OCI-M1 (cell line): Measurements from ENCODE around the gene AP4M1.

ENCODE experiments used
- DNase-seq: peaks from one replicate; lab custom pipeline; 2025; lab: John Stamatoyannopoulos, UW

AP4M1 gene

DNA sequence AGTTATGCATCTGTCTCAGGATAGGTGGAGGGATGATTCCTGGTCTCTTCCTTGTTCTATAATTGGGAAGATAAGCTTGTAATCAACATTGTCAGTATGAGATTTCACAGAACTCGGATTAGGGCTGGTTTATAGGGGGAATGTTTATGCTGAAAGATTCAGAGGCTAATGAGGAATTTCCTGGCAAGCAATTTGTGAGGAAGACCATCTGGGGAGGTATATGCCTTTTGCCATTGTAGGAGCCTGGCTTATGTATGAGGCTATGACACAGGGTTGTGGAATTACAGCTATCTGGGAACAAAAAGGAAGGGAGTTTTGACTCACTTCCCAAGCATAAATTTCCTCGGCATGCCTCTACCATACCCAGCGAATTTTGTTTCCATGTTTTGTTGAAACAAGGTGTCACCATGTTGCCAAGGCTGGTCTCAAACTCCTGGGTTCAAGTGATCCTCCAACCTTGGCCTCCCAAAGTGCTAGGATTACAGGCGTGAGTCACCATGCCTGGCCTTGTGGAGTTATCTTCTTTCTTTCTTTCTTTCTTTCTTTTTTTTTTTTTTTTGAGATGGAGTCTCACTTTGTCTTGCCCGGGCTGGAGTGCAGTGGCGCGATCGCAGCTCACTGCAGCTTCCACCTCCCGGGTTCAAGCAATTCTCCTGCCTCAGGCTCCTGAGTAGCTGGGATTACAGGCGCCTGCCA lies 14.2 kb upstream of the AP4M1 start:
- DNase-seq = no peak

DNA sequence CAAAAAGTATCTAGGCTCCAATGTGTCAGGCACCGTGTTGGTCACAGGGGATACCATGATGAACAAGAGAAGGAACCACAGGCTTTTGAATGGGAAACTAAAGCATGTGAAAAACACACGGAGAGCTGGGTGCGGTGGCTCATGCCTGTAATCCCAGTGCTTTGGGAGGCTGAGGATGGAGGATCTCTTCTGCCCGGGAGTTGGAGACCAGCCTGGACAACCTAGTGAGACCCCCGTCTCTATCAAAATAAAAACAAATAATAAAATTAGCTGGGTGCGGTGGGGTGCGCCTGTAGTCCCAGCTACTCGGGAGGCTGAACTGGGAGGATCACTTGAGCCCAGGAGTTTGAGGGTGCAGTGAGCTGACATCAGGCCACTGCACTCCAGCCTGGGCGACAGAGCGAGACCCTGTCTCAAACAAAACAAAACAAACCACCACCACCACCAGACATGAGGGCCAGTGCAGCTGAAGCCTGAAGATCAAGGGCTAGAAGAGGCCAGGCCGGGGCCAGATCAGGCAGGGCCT lies 13.3 kb upstream of the AP4M1 start:
- no peak for DNase-seq

DNA sequence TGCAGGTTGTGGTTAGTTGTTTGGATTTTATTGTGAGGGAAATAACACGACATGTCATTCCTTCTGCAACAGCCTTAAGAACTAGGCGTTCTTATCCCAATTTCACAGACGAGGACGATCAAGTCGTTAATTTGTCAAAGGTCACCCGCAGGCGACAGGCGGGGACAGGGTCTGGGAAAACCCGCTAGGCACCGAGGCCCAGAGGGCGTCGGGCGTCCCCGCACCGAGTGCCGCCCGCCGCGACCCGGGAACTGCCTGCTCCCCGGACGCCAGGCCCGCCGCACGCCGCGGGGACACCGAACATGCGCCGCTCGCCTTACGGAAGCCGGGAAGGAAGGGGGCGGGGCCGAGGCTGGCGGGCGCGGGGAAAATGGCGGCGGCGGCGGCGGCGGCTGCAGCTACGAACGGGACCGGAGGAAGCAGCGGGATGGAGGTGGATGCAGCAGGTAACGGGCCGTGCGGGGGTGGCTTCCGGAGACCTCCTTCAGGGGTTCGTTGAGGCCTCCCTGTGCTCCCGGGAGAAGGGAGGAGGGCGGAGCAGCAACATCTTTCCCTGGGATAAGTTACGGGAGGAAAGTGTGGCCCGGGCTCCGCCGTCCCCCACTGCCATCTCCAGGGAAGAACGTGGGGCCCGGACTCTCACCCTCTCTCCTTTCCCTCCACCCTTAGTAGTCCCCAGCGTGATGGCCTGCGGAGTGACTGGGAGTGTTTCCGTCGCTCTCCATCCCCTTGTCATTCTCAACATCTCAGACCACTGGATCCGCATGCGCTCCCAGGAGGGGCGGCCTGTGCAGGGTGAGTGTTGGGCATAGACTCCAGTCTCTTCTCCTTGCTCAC lies 12.6 kb upstream of the AP4M1 start, which contains the start of gene COPS6:
Gene COPS6, plus strand, starts transcription at position 349 of the 837 bp plus-strand sequence. Its CDS starts 22 bp downstream, at position 371.
- peak; percentile 89 for DNase-seq

DNA sequence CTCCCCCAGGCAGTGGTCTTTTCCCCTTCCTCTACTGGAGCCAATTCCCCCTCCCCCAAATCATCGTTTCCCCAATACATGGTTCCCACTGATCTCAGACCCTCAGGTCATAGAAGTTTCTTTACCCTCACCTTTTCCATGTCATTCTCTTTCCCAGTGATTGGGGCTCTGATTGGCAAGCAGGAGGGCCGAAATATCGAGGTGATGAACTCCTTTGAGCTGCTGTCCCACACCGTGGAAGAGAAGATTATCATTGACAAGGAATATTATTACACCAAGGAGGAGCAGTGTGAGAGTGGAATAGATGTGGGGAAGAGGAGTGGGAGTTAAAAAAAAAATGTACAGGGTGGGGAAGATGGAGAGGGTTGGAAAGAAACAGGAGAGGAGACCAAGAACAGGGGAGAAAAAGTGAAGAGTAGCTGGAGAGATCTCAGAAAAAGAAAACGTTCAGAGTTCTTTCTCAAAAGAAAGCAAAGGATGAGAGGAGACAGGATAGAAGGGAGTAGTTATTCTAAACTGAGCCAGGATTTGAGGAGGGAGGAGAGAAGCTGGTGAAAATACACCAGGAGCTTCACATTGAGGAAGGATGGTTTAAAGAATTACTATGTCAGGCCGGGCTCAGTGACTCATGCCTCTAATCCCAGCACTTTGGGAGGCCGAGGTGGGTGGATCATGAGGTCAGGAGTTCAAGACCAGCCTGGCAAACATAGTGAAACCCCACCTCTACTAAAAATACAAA lies 11.8 kb upstream of the AP4M1 start:
- DNase-seq = no peak

DNA sequence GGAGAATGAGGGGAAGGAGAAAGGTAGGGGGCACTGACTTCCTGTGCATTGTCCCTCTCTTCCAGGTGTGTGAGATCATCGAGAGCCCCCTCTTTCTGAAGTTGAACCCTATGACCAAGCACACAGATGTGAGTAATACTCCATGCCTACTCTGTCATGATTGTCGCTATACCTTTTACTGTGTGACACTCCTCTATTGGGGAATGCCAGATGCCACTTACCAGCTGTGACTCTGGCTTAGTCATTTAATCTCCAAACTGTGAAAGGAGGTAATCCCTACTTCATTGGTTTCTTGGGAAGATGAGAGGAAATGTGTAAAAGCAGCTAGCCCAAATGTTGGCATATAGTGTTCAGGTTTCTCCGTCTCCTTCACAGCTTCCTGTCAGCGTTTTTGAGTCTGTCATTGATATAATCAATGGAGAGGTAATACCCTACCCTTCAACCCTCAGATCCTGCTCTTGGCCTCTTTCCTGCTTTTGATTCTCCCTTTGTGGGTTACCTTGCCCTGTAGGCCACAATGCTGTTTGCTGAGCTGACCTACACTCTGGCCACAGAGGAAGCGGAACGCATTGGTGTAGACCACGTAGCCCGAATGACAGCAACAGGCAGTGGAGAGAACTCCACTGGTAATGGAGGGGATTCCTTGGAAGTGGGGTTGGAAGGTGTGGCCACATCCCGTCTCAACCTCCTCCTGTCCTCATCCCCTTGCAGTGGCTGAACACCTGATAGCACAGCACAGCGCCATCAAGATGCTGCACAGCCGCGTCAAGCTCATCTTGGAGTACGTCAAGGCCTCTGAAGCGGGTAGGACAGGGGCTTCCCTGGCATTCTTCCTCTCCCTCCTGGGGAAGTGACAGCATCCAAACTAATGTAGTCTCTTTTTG lies 10.7 kb upstream of the AP4M1 start:
- no peak for DNase-seq

DNA sequence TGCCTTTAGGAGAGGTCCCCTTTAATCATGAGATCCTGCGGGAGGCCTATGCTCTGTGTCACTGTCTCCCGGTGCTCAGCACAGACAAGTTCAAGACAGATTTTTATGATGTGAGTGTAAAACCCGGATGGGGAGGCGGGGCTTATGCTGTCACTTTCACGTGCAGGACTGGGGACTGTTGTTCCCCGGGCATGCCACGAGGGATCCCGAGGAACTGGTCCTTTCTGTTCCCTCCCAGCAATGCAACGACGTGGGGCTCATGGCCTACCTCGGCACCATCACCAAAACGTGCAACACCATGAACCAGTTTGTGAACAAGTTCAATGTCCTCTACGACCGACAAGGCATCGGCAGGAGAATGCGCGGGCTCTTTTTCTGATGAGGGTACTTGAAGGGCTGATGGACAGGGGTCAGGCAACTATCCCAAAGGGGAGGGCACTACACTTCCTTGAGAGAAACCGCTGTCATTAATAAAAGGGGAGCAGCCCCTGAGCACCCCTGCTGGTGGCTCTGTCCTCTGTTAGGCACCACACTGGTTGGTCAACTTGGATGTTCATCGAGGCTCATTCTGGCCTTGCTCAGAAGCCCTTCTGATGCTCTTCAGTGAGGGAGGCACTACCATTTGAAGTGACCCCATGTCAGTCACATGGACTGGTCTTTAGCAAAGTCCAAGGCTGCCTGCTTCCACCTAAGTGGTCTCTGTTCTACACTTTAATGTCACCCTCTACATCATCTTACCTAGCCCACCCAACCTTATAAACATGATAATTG lies 9.8 kb upstream of the AP4M1 start:
- peak; percentile 51 for DNase-seq

DNA sequence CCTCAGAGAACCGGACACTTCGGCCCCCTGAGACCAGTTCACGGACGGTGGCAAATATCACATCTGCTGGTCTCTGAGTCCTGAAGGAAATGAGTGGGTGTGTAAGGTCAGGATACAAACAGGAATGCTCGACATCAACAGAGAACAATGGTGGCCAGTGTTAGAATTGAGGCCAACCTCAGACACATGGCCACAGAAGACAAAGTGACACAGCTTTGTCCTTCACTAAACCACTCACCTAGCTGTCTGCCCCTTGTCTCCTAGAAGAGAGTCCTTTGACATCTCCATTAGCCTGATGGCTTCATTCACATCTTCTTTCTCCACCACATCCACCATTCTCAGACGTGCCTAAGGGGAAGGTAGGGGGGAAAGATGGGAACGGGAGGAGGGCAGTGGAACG lies 8.4 kb upstream of the AP4M1 start:
- no peak for DNase-seq

DNA sequence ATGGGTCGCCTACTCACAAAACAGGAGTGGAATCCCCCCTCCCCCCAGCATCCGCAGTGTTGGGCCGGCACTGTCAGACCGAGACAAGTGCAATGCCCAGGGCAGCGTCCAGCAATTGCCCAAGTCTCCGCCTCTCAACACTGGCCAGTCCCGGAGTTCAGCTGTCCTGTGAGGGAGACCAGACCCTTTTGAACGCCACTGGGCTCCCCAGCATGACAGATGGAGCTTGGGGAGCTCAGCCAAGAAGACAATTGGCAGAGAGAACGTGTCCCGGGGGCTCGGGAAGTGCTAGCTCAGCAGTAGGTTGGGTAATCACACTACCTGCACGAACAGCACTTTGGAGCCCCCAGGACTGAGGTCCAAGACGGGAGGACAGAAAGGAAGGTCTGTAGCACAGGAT lies 7.9 kb upstream of the AP4M1 start:
- DNase-seq = no peak

DNA sequence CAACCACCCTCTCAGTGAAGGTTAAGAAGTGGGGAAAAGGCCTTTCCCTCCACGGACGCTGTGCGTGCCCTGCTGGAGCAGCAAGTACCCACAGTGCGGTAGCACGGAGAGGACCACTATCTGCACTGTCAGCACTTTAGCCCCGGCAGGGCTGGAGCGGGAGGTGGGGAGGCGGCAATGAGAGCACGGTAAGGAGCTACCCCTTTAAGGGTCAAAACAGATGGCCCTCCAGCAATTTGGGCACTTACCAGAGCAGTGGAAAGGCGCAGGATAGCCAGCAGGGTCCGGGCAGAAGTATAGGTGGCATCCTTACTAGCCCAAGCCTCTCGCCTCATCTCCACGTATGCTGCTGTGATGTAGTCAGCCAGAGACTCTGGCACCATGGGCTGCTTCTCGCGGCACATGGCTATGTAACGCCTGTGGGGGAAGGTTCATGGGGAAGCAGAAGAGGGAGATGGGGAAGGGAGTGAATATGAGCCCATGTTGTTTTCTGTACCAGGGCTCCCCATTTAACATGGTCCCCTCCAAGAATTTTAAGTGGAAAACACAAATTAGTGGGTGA lies 7.4 kb upstream of the AP4M1 start:
- no peak for DNase-seq

DNA sequence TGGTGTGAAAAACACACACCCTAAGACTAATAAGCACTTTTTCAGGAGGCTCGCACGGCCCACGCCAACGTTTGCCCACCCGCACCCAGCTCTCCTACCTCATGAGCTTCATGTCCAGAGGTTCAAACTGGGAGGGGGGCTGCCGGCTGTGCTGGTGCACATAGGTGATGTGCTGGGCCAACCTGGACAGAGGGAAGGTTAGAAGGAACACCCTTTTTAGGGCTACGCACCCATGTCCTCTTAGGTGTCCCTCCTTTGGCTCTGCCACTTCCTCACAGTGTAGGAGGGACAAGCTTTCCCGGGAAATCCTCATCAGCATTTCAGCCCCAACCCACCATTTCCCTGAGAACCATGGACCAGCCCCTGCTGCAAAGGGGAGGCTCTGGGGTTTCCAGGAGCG lies 6.2 kb upstream of the AP4M1 start:
- DNase-seq = no peak

DNA sequence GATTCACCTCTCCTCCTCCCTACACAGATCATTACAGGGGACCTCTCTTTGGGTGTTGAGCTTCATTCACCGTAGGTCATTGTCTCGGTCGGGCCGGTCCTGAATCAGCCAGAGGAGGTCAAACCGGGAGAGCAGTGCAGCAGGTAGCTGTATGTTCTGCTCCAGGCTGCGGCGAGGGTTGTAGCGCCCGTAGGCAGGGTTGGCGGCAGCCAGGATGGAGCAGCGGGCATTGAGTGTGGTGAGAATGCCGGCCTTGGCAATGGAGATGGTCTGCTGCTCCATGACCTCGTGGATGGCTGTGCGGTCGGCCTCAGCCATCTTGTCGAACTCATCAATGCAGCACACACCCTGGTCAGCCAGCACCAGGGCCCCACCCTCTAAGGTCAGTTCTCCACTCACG lies 5.7 kb upstream of the AP4M1 start:
- no peak for DNase-seq

DNA sequence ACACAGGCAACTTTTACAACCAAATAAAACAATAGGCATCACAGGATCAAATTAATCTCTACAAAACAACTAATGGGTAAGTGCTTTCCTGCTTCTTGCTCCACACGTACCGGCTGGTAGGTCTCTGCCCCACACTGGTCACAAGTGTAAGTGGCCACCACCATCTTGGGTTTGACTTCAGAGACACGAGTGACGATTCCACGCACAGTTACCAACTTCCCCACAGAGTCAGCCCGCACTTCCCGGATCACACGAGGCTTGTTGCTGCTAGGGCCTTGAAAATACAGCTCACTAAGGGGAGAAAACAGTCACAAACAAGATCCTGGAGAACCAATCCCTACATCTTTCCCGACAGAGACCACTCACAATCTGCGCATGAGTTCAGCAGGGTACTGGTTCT lies 2.5 kb upstream of the AP4M1 start:
- DNase-seq = no peak

DNA sequence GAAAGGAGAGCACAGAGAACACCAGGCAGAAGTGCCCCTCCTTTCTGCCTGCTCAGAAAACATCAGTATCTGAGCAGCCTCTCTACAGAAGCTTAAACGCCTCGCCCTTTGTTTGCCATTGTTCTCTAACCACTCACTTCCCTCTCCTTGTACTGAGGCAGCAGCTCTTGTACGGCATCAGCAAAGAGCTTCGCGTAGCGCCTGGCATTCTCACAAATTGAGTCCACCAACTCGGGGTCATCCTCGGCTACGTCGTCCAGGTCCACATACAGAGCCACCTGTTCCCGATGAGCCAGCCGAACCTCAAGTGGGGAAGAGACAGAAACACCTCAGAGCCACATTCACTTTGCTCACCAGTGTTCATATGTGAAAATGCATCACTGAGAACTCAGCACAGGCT lies 2.0 kb upstream of the AP4M1 start:
- no peak for DNase-seq

DNA sequence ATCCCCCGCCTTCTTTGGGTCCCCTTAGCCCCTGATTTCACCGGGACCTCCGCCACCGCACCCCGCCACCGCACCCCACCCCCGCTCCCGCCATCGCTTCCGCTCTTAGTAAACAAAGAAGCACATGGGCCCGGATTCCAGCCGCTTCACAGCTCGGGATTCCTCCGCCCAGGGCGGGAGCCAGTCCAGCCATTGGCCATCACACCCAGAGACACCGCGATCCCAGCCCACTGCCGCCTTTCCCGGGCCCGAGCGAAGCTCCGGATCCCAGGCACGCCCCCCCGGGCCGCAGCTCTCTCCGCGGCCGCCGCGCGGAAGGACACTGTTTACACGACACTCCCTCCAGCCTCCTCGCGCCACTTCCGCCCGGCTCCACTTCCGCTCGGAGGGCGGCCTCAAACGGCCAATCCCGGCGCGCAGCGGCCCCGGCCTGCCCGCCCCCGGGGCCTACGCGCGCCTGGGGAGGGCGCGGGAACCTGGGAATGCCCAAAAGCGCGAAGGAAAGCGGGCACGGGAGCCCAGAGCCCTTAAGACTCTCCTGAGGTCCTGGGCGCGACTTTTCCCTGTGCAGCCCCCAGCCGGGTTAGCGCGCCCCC lies 925 bp upstream of the AP4M1 start:
- DNase-seq = peak; percentile 97

DNA sequence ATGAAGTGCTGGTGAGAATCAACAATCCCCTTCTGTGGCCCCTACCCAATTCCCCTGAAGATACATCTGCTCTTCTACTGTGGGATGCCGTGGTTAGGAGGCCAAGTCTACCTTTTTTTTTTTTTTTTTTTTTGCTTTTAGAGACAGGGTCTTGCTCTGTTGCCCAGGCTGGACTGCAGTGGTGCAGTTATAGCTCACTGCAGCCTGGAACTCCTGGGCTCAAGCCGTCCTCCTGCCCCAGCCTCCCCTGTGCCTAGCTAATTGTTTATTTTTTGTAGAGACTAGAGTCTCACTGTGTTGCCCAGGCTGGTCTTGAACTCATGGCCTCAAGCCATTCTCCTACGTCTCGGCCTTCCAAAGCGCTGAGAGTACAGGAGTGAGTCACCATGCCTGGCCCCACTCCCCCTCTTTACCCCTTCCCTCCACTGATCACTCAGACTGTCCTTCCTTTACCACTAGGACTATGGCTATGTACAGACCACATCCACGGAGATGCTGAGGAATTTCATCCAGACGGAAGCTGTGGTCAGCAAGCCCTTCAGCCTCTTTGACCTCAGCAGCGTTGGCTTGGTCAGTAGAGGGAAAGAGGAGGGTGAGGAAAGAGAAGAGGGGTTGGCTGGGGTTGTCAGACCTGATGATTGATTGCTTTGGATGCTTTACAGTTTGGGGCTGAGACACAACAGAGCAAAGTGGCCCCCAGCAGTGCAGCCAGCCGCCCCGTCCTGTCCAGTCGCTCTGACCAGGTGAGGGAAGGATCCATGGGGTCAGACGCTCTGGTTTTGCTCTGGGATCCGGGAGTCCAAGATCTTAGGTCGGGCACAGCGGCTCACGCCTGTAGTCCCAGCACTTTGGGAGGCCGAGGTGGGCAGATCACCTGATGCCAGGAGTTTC lies 1.8 kb downstream of the AP4M1 start:
- no peak for DNase-seq

DNA sequence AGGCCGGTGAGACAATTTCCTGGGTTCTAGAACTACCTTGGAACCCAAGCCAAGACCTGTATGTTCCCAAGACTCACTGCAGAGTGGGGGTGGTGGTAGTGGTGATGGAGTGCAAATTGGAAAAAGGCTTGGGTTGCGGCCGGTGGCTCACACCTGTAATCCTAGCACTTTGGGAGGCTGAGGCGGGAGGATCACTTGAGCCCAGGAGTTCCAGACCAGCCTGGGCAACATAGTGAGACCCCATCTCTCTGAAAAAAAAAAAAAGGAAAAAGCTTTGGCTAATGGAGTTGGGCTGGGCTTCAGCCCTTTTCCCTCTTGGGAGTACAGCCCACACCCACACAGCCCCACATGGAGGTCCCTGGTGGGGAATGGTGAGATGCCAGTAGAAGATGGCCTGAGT lies 4.1 kb downstream of the AP4M1 start:
- no peak for DNase-seq

DNA sequence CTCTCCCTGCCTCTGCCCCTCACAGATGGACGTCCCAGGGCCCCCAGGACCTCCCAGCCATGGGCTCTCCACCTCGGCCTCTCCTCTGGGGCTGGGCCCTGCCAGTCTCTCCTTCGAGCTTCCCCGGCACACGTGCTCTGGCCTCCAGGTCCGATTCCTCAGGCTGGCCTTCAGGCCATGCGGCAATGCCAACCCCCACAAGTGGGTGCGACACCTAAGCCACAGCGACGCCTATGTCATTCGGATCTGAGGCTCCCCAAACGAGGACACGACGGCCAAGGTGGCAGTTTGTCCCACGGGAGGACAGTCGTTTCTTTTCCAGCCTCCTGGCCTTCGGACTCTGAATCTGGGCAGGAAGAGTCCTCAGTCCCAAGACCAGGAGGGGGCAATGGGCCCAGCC lies 5.2 kb downstream of the AP4M1 start:
- no peak for DNase-seq

DNA sequence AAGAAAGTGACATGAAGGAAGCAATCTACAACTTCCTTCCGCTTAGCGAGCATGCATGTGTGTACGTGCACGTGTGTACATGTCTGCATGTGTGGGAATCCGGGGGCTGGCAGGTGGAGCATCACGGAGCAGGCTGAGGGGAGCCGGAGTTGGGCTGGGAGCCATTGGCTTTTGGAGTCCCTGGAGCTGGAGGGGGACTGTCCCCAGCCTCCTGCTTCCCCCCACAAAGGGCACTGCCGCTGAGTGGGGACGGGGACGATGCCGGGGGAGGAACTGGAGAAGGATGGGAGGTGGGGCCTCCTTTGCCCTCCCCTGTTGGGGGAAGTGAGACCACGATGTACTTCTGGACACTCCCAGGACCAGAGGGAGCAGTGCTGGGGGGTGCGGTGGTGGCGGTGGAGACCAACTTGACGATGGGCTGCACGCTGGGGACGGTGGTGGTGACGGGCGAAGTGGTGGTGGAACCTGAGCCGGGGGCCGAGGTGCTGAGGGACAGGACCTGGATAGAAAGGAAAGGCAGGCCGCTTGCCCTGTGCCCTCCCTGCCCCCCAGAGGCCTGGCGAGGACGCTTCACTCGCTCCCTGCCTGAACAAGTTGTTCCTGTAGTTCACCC lies 5.8 kb downstream of the AP4M1 start:
- no peak for DNase-seq

DNA sequence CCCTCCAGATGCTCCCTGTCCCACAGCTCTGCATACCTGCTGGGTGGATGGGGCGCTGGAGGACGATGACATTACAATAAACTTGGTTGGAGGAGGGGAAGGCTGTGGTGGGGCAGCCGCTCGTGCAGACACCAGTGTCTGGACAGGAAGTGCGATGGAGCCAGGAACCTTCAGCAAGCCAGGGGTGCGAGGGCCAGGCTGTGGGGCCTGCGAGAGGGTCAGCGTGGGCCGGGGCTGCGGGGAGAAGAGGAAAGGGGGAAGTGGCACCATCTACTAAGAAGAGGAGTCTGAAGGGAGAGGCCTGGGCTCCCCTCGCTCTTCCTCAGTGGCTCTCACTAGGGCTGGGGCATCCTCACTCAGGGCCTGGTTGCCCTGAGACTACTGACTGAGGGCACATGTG lies 6.4 kb downstream of the AP4M1 start:
- DNase-seq = no peak
